ENCODE results near the gene TASL.
"Not testable (repeated sequence)": the region's sequence is repeated elsewhere in the genome, so short reads cannot be mapped to it uniquely, and the experiment has no call there.

Gene TASL, protein sequence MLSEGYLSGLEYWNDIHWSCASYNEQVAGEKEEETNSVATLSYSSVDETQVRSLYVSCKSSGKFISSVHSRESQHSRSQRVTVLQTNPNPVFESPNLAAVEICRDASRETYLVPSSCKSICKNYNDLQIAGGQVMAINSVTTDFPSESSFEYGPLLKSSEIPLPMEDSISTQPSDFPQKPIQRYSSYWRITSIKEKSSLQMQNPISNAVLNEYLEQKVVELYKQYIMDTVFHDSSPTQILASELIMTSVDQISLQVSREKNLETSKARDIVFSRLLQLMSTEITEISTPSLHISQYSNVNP

DNA sequence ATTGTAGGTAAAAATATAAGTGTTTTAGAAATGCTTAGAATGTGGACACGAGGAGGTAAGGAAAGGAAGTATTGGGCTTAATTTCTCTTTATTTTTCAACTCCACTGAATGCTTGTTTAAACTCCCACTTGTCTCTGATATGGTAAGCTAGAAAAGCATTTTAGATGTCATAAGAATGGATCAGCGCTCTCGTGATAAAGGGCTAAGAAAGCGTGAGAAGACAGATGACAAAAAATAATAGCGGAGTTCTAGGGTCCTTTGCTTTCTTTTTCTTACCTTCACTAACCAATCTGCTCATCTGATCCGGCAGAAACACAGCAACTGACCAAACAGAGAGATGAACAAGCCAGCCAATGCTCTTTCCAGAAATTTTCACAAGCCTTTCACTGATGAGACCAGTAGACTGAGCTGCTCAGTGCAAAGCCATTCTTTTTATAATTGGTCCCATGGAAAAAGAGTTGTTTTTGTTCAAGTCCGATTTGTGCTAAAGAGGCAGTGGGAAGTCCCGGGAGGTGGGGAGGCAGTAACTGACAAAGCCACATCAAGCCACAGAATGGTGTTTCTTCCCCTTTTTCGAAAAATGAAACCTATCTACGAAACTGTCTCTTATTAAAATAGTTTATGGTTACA, at the start of gene TASL:
Gene TASL (minus strand): TSS at position 405 of the 630 bp plus-strand sequence. CDS start 17,411 bp downstream, outside the sequence.
- no peak for DNase-seq

DNA sequence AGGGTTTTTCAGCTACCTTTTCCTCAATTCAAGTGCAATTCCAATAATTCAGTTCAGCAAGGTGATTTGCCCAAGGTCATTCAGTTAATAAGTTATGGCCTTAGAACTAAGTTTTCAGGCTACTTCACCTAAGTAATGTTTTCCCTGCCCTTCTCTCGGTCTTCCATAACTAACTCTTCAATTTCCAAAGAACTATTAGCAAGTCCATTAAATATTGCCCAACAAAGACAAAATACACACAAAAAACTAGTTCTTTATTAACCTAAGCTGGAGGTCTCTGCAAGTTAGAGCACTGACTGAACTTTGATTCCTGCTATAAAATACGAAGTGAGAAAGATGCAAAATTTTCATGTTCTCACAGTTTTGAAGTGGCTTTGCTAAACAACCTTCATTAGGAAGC, 48.8 kb upstream of the TASL start:
- DNase-seq, result no peak

- DNase-seq, result no peak
Measured at GRCh38 chrX:30622361-30622760, 44.8 kb upstream of the TASL start.

DNA sequence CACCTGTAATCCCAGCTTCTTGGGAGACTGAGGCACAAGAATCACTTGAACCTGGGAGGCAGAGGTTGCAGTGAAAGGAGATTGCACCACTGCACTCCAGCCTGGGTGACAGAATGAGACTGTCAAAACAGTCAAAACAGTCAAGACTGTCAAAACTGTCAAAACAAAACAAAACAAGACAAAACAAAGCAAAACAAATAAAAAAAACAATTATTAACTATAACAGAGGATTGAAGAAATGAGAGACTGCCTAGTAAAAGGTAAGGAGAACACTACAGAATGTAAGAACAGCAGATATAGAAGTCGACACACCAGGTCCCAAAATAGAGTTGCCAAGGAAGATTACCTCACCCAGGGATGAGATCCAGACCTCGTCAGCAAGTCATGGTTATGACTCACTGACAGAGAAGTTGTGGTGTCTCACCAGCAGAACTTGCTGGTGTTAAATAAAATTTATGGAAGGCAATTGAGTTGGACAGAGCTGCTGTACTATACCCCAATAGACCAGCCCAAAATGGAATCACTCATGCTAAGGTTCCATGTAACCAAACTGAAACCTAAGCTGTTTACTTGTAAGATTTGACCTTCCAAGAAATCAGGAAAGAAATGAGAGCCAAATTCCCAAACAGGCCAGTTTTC, 43.5 kb upstream of the TASL start:
- no peak for DNase-seq

GRCh38 chrX:30620125-30620524, 42.6 kb upstream of the TASL start:
- no peak for DNase-seq

DNA sequence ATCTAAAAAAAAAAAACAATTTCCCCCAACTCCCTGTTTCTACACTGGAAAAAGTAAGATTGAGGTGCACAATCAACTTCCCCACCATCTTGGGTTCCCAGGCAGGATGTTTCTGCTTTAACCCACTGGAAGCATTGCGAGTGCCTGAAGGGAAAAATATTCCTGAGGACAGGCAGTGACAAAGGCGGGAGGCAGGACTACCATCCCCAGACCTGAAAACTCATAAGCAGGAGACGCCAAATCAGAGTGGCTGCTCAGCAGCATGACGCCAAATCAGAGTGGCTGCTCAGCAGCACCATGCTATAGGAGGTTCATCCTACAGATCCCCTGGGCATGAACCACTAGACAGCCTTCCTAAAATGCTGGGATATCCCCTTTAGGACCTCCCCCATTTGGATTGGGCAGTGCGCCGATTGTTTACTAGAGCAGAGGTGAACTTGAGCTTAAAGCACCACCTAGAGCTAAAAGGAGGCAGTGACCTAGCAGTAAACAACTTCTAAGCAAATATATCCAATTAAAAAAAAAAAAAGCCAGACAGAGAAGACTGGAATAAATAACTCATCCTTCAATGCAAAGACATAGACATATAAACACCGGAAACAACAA, 40.7 kb upstream of the TASL start:
- no peak for DNase-seq

- DNase-seq, result no peak
Measured at GRCh38 chrX:30615229-30615628, 37.7 kb upstream of the TASL start.

DNA sequence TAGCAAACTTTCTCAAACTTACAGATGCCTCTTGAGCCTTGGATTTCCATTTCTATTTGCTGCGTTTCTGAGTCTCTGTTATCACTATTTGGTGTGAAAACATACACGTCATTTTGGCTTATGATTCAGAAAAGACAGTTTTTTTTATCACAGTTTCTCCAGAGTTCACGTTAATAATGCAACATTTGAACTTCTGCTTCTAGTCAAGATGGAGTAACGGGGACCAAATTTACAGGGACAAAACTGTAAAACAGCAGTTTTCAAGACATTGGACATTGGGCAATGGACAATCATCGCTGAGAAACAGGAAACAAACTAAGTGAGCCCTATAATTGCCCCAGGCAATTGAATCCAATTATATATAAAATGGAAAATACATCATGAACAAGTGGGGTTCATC, 36.2 kb upstream of the TASL start:
- no peak for DNase-seq

- DNase-seq, result no peak
Measured at GRCh38 chrX:30612250-30612655, 34.7 kb upstream of the TASL start.

DNA sequence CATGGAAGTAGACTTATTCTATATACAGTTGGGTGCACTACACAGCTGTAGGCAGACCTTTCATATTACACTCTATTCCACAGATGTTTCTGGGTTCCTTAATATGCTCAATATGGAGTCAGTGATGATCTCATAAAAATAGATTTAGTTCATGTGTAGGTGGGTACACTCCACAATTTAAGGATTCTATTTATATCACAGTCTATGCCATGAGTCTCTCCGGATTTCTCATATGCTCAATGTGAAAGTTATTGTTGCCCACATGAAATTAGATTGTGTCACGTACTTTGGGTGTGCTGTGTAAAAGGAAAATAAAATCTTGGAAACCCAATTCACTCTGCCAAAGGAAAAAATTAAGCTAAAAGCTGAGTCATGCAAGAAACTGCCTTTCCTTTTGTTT, 32.5 kb upstream of the TASL start:
- no peak for DNase-seq

GRCh38 chrX:30607155-30607554, 29.6 kb upstream of the TASL start:
- DNase-seq, result no peak

GRCh38 chrX:30600269-30601176, 23.0 kb upstream of the TASL start:
- DNase-seq, result not testable (repeated sequence)

DNA sequence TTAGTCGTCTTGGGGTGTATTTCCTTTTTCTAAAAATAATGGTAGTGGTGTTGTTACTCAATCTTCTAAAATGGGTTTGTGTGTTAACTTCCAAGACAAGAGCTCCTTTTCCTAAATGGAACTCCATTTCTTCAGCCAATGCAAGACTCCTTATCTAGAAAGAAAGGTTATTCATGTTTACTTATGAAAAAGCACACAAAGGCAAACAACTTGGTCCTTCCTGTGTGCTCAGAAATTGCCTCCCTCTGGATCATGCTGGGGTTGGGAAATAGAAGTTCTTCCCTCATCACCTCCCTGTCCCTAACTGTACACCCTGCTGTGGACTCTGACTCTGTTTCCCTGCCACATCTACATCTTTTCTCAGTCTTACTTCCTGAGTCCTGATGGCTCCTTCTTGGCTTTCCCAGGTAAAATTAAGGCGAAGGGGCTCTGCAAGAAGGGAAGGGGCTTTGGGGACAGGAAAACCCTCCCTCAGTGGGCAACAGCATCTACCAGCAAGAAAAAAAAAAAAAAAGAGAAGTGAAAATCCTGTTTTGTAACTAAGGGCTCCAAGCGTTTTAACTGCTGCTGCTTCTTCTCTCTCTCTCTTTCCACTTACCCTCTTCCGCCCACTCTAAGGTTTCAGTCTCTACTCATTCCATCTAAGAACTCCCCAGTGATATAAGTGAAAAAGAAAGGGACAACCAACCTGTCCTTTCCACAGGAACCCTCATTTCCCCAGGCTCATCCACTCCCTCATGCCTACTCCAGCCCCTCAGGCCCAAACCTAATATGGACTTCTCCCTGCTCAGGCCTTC, 19.8 kb upstream of the TASL start:
- no peak for DNase-seq

- no peak for DNase-seq
Measured at GRCh38 chrX:30593440-30594200, 16.1 kb upstream of the TASL start.

- no peak for DNase-seq
Measured at GRCh38 chrX:30592831-30593230, 15.3 kb upstream of the TASL start.

- DNase-seq, result no peak
Measured at GRCh38 chrX:30590368-30590767, 12.8 kb upstream of the TASL start.

GRCh38 chrX:30589146-30589888, 11.8 kb upstream of the TASL start:
- no peak for DNase-seq

- no peak for DNase-seq
Measured at GRCh38 chrX:30586516-30586915, 8.9 kb upstream of the TASL start.

DNA sequence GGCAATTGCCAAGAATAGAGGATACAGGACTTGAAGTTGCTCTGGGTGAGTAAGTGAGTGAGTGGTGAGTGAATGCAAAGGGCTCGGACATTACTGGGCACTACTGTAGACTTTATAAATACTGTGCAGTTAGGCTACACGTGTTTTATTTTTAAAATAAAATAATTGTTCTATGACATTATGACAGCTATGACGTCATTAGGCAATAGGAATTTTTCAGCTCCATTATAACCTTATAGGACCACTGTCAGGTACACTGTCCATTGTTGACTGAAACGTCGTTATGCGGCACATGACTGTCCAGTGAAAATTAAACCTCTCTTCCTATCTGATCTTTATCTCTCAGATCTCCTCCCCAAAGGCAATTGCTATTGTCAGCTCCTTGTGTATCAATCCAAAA, 5.1 kb upstream of the TASL start:
- no peak for DNase-seq

GRCh38 chrX:30580641-30581040, 3.1 kb upstream of the TASL start:
- no peak for DNase-seq
